HG02943 (cell line): Measurements from ENCODE around the gene PARPBP.
"Not testable (repeated sequence)": the region's sequence is repeated elsewhere in the genome, so short reads cannot be mapped to it uniquely, and the experiment has no call there.

ENCODE experiments used
- ATAC-seq: cut with Tn5 transposase; IDR thresholded peaks from one replicate; pipeline ENCODE4 v1.9.1; 2021; ENCODE audit warnings: mild to moderate bottlenecking, low read depth, moderate library complexity; ENCODE audit not compliant: unreplicated experiment

Gene PARPBP

DNA sequence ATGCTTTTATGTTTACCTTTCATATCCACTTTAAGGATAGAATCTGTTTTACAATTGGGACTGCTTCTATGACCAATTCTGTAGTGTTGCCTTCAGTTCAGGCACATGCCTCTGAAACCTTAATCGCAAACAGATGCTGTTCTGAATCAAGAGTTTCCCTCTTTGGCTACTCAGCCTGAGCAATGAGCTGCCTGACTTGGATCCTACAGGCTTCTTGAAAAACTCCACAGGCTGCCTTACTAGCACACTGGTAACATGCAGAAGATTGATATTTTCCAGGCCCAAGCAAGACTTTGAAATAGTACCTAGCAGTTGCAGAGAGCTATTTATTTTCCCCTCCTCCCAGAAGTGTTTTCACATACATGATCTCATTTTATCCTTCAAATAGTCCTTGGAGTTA, 112.5 kb downstream of the PARPBP start:
- no peak for ATAC-seq

DNA sequence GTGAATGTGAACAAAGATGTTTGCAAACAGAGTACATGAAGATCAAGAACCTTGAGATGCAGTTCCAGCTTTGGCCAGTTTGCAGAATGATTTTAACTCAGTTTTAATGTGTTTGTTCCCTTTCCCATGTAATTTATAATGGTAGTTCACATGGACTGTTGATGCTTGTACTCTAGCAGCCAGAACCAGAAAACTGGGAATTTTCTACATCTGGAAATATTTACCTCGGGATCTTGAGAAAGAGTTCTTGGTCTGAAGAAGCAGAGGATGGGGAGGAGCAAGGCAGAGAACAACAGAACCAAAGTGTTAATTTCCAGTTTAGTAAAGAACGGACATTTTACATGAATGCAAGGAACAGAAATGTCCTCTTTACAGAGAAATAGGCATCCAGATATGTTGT, 114.6 kb downstream of the PARPBP start:
- ATAC-seq, result no peak

GRCh38 chr12:102240859-102241258, 120.9 kb downstream of the PARPBP start:
- ATAC-seq, result not testable (repeated sequence)
